Testis (tissue), 3 donors: ENCODE measurements around the gene SUPT3H. TPM values are rescaled to one million over a fixed set of nuclear protein-coding genes. Genes with fewer than 3 reads are reported as not detected.
"Not testable (repeated sequence)": the region's sequence is repeated elsewhere in the genome, so short reads cannot be mapped to it uniquely, and the experiment has no call there.

Experiments used
- DNase-seq: peaks from one replicate; pipeline ENCODE4 v3.0.0-alpha.2; 2019
- H3K27ac ChIP-seq, 2 donors: fragments of 200-600 bp; sonication (generic); one replicate each; pipeline ENCODE4 v1.5.1; 2019
- H3K27me3 ChIP-seq: fragments of 200-600 bp; sonication (generic); one replicate; pipeline ENCODE4 v1.5.1; 2019
- H3K36me3 ChIP-seq: fragments of 200-600 bp; sonication (generic); one replicate; pipeline ENCODE4 v1.5.1; 2017; ENCODE audit warnings: low read depth; ENCODE audit errors: missing control alignments
- H3K4me1 ChIP-seq: fragments of 200-600 bp; sonication (generic); one replicate; pipeline ENCODE4 v1.5.1; 2019
- H3K4me3 ChIP-seq, 2 donors: fragments of 200-600 bp; sonication (generic); one replicate each; pipeline ENCODE4 v1.5.1; 2017 to 2019
- H3K9me3 ChIP-seq: fragments of 200-600 bp; sonication (generic); one replicate; pipeline ENCODE4 v1.5.1; 2017
- POLR2A ChIP-seq: fragments of 450-650 bp; IDR thresholded peaks from one replicate; pipeline ENCODE4 v1.6.1; 2017; ENCODE audit warnings: antibody characterized with exemption, mild to moderate bottlenecking, moderate library complexity
- WGBS, 2 donors: methylation state at CpG; one replicate each; pipeline ENCODE4 v1.1.5; 2018; 5-methylcytosine and 5-hydroxymethylcytosine counted together
- intact Hi-C: fragments of 100-400 bp; cut with DNase I; formaldehyde crosslinking; loops from one replicate; pipeline ENCODE4 v1.15.1; 2023; ENCODE audit warnings: low total_unique reads
- polyA plus RNA-seq: library from polyadenylated mRNA; stranded (reverse); fragments of 350-450 nt; fragmentation: Illumina TruSeq; extraction: RNeasy Lipid Tissue Mini Kit (QIAGEN cat#74804); gene quantifications from one replicate; pipeline ENCODE4 v1.2.3, GENCODE V29; 2014; ENCODE audit warnings: low read depth, low replicate concordance; ENCODE audit not compliant: insufficient read depth
- total RNA-seq, 2 donors: library from RNA; depleted of rRNA; stranded (reverse); fragments of >200 nt; gene quantifications; one replicate each; pipeline ENCODE4 v1.2.3, GENCODE V29; 2016
- TF ChIP-seq, protein P1 (sequence below), 3 experiments: fragments of 450-650 bp in 2 of 3; fragments of 200-600 bp in 1 of 3; sonication (generic) in 1 of 3; IDR thresholded peaks; one replicate each; pipeline ENCODE4 v1.5.1; 2016 to 2019; ENCODE audit warnings: antibody characterized with exemption in 3 of 3, mild to moderate bottlenecking in 2 of 3, moderate library complexity in 1 of 3

SUPT3H gene
- total and polyA plus RNA-seq, 3 donors from 2014 or later: 29.4 to 35.9 (median 30.8) TPM

DNA sequence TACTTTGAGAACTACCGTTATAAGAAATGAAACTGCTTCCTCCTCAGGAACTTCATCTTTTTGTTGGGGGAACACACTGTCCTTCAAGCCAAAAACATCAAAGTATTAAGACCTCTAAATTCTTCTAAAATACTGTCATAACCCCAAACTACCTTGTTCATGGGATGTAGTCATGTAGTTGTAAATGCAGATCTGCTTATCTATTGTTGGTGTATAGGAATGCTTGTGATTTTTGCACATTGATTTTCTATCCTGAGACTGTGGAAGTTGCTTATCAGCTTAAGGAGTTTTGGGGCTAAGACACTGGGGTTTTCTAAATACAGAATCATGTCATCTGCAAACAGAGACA, 332.5 kb downstream of the SUPT3H start:
- no peaks in the 10 kb centered on the region for H3K4me1 ChIP-seq
- no peak overlapping the region for H3K4me3 ChIP-seq
- no peaks in the 10 kb centered on the region for H3K9me3 ChIP-seq
- no peak for TF ChIP-seq POLR2A
- TF ChIP-seq, protein P1, sequence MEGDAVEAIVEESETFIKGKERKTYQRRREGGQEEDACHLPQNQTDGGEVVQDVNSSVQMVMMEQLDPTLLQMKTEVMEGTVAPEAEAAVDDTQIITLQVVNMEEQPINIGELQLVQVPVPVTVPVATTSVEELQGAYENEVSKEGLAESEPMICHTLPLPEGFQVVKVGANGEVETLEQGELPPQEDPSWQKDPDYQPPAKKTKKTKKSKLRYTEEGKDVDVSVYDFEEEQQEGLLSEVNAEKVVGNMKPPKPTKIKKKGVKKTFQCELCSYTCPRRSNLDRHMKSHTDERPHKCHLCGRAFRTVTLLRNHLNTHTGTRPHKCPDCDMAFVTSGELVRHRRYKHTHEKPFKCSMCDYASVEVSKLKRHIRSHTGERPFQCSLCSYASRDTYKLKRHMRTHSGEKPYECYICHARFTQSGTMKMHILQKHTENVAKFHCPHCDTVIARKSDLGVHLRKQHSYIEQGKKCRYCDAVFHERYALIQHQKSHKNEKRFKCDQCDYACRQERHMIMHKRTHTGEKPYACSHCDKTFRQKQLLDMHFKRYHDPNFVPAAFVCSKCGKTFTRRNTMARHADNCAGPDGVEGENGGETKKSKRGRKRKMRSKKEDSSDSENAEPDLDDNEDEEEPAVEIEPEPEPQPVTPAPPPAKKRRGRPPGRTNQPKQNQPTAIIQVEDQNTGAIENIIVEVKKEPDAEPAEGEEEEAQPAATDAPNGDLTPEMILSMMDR (IDR thresholded peaks at IDR 0.05): no peak
- intact Hi-C loops: no loop called here
- no peak overlapping the region for H3K27ac ChIP-seq
- H3K27me3 ChIP-seq: no peaks in the 10 kb centered on the region
- H3K36me3 ChIP-seq: no peaks in the 10 kb centered on the region
- 66 to 76% methylated on average over 1 of the region's 1 CpG for WGBS, 2 donors
- no peak for DNase-seq

DNA sequence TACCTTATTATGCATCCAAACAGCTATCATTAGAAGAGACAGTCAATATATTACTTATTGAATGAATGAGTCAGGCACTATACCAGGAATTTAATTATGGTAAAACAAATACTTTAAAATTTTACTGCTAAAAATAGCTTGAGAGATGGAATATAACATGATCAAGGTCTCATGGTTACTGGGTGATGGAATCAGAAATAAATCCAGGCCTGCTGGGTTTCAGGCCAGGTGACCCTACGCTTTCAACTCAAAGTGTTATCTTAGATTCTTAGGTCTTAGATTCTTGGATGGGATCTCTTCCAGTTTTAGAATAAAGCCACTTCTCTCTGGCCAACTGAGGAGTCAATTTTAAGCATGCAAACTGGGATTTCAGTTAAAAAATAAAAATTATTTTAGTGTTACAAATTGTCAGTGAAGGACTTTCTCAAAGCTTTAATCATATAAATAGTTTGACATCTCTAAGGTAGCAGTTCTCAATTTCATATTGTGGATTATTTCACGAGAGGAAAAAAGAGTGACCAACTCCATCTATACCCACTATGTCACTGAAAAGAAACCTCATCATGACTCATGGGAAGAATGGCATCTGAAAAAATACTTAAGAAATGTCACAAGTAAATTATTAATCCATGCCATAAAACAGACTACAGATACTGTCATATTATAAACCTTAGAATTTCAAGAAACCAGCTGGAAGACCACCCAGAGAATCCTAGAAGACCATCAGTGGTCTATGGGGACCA, 333.1 kb downstream of the SUPT3H start:
- Histone ChIP-seq H3K36me3 (no peaks in the 10 kb centered on the region), H3K9me3 (no peaks in the 10 kb centered on the region), H3K4me1 (no peaks in the 10 kb centered on the region), H3K27me3 (no peaks in the 10 kb centered on the region), H3K4me3 (no peak overlapping the region), H3K27ac (no peak overlapping the region)
- intact Hi-C loops: no loop called here
- 89 to 98% methylated on average over 2 of the region's 2 CpGs for WGBS, 2 donors
- DNase-seq: no peak
- no peak for TF ChIP-seq POLR2A
- TF ChIP-seq, protein P1 (IDR thresholded peaks at IDR 0.05): no peak

DNA sequence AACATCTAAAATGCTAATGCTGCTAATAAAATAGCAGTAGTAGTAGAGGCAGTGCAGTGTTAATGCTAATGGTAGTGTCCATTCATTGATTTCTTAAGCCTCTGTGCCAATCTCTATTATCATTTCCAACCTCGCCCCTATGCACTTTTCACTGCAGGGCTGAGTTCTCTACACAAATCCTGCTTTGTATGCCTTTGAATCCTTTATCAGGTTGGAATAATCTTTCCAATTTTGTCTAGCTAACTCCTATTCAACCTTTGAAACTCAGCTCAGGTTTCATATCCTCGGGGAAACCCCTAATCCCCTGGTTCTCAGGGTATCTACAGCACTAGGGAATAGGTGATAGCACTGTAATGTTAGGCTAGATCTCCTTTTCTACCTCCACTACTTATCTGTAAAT, 333.6 kb downstream of the SUPT3H start:
- DNase-seq: no peak
- H3K4me3 ChIP-seq: no peak overlapping the region
- no peaks in the 10 kb centered on the region for H3K36me3 ChIP-seq
- WGBS, 2 donors: 83 to 85% methylated on average over 2 of the region's 2 CpGs
- no peaks in the 10 kb centered on the region for H3K27me3 ChIP-seq
- no peak overlapping the region for H3K27ac ChIP-seq
- intact Hi-C loops: no loop called here
- H3K9me3 ChIP-seq: no peaks in the 10 kb centered on the region
- no peaks in the 10 kb centered on the region for H3K4me1 ChIP-seq
- no peak for TF ChIP-seq POLR2A
- TF ChIP-seq, protein P1 (IDR thresholded peaks at IDR 0.05): no peak

DNA sequence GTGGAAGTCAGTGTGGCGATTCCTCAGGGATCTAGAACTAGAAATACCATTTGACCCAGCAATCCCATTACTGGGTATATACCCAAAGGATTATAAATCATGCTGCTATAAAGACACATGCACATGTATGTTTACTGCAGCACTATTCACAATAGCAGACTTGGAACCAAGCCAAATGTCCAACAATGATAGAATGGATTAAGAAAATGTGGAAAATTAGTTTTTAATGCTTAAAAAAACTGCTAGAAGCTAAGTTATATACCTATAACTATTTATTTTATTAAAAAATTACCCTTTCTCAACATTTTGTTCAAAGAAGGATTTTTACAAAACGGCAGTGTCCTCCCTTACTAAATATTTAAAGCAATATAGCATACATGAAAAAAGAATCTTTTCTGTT, 335.1 kb downstream of the SUPT3H start:
- H3K4me3 ChIP-seq, intact Hi-C loops, DNase-seq, H3K9me3 ChIP-seq, H3K27ac ChIP-seq, H3K4me1 ChIP-seq, H3K36me3 ChIP-seq, H3K27me3 ChIP-seq: not testable (repeated sequence)
- 95 to 97% methylated on average over 2 of the region's 2 CpGs for WGBS, 2 donors

DNA sequence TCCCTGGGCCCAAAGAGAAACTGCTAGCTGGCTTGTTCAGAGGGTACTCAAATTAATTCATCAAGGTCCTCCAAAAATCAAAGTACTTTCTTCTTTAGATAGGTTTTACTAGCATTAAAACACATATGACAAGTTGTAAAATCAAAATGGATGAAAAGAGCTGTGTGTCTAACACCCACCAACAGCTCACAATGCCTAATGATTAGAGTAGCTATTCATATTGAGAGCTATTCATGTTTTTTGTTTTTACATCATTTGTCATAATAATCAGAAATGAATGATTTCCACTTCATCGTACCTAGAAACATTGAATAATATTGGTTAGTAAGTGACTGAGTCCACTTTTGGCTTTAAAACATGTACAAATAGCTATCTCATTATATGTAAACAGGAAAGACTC, 339.5 kb downstream of the SUPT3H start:
- 77 to 79% methylated on average over 1 of the region's 1 CpG for WGBS, 2 donors
- DNase-seq: no peak
- Histone ChIP-seq H3K9me3 (no peaks in the 10 kb centered on the region), H3K27me3 (no peaks in the 10 kb centered on the region), H3K4me1 (no peaks in the 10 kb centered on the region), H3K36me3 (no peaks in the 10 kb centered on the region), H3K4me3 (no peak overlapping the region), H3K27ac (no peak overlapping the region)
- intact Hi-C loops: no loop called here
- TF ChIP-seq POLR2A: no peak
- TF ChIP-seq, protein P1 (IDR thresholded peaks at IDR 0.05): no peak
